Measurements from ENCODE around the gene RITA1. TPM values are rescaled to one million over a fixed set of nuclear protein-coding genes. Genes with fewer than 3 reads are reported as not detected.
A peak's percentile ranks its signal among the peaks of the same experiment; 100 is the strongest.
"Not testable (repeated sequence)": the region's sequence is repeated elsewhere in the genome, so short reads cannot be mapped to it uniquely, and the experiment has no call there.

RITA1 gene, protein sequence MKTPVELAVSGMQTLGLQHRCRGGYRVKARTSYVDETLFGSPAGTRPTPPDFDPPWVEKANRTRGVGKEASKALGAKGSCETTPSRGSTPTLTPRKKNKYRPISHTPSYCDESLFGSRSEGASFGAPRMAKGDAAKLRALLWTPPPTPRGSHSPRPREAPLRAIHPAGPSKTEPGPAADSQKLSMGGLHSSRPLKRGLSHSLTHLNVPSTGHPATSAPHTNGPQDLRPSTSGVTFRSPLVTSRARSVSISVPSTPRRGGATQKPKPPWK
- total RNA-seq: 14.2 and 21.4 TPM in 2 replicates

DNA sequence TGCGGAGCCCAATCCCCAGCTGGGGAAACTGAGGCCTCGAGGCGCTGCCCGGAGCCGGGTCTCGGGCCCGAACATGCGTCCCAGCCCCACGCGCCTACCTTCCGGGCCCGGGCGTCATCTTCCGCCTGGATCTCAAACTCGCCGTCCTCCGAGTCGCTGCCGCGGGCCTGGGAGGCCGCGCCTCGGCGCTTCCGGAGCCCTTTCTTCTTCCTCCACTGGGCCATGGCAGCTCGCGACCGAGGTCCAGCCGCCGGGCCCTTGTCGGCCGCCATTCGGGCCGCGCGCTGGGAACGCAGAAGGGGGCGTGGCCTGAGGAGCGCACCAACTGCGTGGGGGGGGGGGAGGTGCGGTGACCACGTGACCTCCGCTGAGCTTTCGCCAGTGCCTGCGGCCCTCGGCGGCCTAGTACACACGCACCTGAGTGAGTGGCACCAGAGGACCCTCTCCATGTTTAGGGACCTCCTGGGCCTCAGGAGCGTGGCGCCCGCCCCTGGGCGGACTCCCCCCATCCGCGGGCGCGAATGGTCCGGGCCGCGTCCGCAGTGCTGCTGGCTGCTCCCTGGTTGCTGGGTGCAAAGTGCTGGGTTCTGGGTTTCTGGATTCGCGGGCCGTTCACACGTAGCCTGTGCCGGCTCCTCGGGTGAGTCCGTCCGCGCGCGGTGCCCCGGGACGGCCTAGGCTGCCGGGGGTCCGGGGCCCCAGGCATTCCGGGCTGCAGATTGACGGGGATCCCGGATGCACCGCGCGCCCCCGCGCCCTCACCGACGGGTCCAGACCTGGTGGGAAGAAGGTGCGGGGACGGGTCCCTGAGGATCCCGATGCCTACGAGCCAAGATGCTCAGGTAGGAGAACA, at the start of gene RITA1, which contains the start of gene DDX54:
Gene RITA1 (plus strand): TSS at position 542 of the 853 bp plus-strand sequence. CDS start 1,026 bp downstream, outside the sequence.
Gene DDX54 (minus strand): TSS at position 299 of the 853 bp plus-strand sequence. CDS start 27 bp downstream, at position 272.
- DNase-seq (ENCODE audit: low read depth in 2 of 2): peak; percentile 53 to 85

DNA sequence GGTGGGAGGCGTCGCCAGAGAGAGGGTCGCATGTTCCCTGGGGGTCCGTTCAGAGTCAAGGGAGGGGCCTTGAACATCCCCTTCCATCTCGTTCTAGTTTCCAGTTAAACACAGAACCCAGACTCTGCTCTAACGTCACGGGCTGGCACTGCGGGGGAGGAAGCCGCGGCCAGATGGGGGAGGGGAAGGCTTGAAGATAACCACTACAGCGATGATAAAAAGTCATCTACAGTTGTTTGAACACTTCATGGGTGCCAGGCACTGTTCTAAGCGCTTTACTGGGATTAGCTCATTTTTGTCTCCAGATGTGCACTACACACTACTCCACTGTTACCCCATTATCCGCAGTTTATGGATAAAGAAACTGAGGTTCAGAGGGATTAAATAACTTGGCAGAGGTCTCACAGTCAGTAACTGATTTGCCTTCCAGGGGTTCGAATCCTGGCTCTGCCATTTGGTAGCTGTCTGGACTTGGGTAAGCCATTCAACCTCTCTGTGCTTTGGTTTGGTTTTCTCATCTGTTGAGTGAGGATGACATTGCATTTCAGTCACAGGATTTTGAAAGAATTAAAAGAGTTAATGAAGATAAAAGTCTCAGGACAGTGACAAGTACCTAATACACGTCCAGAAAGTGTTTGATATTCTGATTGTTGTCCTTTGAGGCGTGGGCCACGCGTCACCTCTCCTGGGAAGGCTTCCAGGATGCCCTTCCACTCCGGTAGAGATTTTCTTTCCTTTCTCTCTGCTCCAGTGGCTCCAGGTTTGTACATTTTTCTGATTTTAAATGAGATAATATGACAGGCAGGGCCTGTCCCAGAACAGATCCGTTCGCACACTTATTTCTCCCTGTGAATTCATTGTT, 49.2 kb upstream of the RITA1 start:
- DNase-seq (ENCODE audit: low read depth in 2 of 2): no peak

DNA sequence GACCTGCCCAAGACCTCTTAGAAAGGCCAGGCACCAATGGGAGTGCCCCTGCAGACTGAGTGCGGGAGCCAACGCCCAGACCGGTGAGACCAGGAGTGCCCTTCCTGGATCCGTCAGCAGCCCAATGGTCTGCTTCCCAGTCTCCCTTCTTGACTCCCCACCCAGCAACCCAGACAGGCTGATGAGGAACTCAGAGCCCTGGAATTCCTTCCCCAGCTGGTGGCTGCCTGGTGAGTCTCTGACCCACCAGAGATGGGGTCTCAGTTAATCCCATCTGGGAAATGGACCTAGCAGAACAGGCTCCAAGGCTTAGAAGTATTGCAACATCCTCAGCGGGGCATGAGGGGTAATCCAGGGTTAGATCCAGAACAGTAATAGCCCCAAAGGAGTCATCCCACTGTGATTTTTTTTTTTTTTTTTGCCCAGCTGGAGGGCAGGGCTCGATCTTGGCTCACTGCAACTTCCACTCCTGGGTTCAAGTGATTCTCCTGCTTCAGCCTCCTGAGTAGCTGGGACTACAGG, 48.5 kb upstream of the RITA1 start:
- no peak for DNase-seq (ENCODE audit: low read depth in 2 of 2)

DNA sequence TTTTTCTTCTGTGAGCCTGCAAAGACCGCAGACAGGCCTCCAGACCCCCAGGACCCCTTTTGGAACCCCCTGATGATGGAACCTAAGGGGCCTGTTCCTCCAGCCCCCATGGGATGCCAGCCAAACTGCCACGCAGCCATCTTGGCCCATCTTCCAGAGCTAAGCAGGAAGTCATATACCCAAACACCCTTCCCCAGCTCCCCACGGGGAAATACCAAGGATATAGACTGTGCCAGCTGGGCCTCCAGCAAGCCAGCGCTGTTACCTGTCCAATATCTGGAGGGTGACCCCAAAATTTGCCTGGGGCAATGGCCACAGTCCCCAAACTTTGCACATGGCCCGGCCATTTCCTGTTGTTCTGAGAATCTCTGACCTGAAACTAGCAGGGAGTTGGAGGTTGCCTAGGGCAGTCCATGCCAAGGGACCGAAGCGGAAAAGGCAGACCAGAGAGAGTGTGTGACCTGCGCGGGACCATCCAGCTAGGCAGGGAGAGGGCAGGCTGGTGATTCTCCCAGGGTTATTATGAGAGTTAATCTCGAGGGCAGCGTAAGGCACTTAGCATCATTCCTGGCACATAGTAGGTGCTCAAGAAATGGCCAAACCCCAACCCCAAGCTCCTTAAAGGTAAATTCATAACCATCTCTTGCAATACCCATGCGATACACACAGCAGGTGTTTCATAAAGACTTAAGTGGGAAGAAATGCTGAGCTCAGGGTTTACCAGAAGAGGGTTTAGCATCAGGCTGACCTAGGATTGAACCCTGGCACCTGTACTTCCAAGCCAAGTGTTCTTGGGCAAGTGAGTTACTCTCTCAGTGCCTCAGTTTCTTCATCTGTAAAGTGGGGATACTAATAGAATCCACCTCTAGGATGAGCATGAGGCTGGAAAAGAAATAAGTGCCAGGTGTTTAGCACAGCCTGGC, 47.4 kb upstream of the RITA1 start:
- no peak for DNase-seq (ENCODE audit: low read depth in 2 of 2)

DNA sequence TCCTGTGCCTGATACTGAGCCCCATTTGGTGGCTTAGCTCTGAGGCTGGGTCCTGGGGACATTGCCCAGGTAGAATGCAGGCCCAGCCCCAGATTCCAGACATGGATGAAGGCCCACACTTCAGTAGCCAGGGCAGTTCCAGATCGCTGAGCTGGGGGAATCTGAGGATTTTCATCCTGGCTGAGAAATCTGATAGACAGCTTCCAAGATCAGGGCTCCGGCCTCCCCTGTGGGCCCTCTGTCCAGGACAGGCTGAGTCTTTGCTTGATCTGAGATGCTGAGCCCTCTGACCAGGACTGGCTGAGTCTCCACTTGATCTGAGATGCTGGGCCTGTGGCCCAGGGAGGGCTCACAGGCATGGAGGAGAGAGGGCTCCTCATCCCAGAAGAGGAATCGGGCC, 46.7 kb upstream of the RITA1 start:
- DNase-seq (ENCODE audit: low read depth in 2 of 2): no peak

DNA sequence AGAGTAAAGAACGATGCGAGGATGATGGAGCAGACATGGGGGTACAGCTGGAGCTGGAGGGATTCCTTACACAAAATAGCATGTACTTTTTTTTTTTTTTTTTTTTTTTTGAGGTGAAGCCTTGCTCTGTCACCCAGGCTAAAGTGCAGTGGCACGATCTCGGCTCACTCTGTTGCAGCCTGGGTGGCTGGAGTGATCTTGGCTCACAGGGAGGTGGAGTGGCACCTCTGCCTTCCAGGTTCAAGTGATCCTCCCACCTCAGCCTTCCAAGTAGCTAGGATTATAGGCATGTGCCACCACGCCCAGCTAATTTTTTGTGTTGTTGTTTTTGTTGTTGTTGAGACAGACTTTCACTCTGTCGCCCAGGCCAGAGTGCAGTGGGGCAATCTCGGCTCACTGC, 44.8 kb upstream of the RITA1 start:
- no peak for DNase-seq (ENCODE audit: low read depth in 2 of 2)

DNA sequence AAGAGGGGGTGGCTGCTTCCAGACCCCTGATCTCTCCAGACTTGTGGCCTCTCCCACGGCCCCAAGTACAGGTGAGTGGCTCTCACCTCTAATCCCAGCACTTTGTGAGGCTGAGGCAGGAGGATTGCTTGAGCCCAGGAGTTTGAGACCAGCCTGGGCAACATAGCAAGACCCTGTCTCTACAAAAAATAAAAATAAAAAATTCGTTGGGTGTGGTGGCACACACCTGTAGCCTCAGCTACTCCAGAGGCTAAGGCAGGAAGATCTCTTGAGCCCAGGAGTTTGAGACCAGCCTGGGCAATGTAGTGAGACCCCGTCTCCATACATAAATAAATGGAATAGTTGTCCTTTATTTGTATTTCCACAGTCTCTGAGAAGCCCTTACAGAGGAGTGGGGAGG, 43.8 kb upstream of the RITA1 start:
- DNase-seq (ENCODE audit: low read depth in 2 of 2): not testable (repeated sequence)

DNA sequence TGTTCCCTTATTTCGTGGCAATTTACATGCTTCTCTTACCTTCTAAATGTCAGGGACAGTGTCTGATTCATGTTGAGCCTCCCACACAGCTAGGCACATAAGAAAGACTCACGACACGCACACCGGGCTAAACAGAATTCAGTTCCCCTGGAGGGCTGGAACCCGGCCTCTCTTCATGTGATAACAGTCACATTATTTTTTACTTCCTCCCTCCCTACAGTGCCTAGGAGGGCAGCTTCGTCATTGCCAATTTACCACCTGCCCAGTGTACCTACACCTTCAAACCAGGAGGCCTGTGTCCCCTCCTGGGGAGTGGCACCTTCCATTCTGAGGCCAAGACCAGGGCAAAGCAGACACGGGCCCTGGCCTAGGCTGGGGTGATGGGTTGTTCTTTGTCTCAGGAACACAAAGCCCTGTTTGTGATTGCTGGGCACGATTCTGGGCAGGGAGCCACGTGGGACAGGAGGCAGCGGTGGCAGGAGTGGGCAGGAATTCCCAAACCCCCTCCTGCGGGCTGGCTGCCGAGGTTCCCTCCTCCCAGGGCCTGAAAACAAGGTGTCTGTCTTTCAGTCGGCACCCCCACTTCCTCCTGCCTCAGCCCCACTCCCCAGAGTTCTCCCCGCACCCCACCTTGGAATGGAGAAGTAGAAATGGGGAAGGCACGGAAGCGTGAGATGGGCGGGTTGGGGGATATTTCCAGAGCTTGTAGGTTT, 43.2 kb upstream of the RITA1 start:
- DNase-seq (ENCODE audit: low read depth in 2 of 2): no peak

DNA sequence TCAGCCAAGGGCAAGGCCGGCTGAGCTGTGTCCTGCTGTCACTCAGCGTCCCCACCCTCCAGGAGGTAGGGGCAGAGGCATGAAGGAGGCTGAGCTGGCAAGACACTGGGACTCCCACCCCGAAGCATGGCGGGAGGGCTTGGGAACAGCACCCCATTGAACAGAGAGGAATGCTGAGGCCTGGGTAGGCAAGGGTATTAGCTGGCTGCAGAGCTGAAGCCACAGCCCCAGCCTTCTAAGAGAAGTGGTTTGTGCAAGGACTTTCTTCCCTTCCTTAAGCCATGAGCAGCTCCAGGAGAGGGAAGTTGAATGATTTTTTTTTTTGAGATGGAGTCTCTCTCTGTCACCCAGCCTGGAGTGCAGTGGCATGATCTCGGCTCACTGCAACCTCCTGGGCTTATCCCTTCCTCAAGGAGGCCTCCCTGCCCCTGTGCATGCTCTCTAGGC, 42.6 kb upstream of the RITA1 start:
- no peak for DNase-seq (ENCODE audit: low read depth in 2 of 2)

DNA sequence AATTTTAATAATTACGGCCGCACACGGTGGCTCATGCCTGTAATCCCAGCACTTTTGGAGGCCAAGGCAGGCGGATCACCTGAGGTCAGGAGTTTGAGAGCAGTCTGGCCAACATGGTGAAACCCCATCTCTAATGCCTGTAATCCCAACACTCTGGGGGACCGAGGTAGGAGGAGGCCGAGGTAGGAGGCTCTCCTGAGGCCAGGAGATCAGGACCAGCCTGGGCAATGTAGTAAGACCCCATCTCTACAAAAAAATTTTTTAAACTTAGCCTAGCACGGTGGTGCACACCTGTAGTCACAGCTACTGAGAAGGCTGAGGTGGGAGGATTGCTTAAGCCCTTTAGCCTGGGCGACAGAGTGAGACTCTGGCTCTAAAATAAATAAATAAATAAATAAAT, 41.6 kb upstream of the RITA1 start:
- no peak for DNase-seq (ENCODE audit: low read depth in 2 of 2)

DNA sequence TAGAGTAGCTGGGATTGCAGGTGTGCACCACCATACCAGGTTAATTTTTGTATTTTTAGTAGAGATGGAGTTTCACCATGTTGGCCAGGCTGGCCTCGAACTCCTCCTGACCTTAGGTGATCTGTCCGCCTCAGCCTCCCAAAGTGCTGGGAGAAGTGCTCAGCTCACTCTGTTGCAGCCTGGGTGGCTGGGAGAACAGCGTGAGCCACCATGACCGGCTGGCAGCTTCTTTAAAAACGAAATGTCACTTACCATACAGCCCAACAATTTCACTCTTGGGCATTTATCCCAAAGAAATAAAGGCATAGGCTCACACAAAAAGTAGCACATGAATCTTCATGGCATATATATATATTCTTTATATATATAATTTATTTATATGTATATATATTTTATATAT, 40.7 kb upstream of the RITA1 start:
- no peak for DNase-seq (ENCODE audit: low read depth in 2 of 2)

DNA sequence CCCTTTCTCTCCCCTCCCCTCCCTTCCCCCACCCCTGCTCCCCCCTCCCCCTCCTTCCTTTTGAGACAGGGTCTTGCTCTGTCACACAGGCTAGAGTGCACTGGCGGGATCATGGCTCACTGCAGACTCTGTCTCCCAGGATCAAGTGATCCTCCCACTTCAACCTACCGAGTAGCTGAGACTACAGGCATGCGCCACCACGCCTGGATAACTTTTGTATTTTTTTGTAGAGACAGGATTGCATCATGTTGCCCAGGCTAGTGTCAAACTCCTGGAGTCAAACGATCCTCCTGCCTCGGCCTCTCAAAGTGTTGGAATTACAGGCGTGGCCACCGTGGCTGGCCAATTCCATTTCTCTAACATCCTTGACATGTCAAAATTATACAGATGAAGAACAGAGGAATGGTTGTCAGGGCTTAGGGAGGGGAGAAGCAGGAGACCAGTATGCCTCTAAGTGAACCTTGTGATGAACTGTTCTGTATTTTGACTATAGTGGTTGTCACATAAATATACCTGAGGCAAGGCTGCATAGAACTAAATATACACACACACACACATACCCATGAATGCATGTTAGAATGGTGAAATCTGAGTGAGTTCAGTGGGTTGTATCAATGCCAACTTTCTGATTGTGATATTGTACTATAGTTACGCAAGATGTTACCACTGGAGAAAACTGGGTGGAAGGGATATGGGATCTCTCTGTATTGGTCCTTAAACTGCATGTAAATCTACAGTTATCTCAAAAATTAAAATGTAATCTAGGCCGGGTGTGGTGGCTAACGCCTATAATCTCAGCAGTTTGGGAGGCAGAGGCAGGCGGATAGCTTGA, 39.6 kb upstream of the RITA1 start:
- DNase-seq (ENCODE audit: low read depth in 2 of 2): no peak

DNA sequence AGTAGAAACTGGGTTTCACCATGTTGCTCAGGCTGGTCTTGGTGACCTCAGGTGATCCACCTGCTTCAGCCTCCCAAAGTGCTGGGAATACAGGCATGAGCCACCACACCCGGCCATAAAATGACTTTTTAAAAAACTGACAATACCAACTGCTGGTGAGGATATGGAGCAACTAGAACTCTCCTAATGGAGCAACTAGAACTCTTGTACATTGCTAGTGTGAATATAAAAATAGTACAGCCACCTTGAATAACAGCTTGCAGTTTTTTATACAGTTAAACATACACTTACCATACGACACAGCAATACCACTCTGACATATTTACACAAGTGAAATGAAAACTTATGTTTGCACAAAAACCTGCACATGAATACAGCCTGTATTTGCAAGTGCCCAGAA, 38.5 kb upstream of the RITA1 start:
- DNase-seq (ENCODE audit: low read depth in 2 of 2): no peak

DNA sequence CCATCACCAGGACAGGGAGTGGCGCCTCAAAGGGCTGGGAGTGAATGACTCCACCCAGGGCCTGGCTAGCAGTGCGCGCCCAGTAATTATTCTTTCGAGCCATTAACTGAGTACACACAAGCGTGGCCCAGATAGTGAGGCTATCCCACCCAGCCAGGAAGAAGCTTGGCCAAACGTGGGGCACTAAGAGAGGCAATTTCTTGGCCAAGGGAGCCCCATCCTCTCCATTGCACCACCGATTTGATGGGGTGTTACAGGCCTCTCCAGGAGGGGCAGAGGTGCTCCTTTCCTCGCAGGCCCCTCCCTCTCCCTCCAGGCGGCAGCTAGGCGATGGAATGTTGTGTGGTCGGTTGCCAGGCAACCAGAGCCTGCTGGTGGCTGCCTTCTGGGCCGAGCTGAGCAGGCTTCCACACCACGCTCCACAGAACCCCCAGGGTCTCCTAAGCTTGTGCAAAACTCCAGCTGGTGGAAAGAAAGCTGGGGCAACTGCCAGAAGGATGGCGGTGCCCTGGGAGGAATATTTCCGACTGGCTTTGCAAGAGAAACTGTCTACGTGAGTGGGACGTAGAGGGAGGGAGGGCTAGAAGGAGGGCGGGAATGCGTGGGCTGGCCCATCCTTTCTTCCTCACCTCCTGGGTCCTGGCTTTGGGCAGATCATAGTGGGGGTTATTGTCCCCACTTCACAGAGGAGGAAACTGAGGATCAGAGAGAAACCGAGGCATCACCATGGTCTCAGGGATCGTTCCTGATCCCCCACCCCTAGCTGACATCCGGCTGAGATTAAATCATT, 36.0 kb upstream of the RITA1 start, which contains the start of gene CFAP73:
Gene CFAP73 (plus strand): TSS at position 364 of the 790 bp plus-strand sequence. CDS start 134 bp downstream, at position 498.
- peak; percentile 47 to 56 for DNase-seq (ENCODE audit: low read depth in 2 of 2)

DNA sequence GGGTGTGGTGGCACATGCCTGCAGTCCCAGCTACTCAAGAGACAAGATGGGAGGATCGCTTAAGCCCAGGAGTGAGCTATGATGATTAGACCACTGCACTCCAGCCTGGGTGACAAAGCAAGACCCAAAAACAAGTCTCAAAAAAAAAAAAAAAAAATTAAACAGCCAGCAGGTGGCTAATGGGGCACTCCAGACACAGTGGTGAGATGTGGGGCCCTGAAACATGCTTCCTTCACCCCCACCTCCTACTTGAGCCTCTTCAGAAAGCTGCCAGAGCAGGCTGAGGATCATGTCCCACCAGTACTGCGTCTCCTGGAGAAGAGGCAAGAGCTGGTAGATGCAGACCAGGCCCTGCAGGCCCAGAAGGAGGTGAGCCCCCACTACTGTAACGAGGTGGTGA, 33.9 kb upstream of the RITA1 start:
- DNase-seq (ENCODE audit: low read depth in 2 of 2): no peak

DNA sequence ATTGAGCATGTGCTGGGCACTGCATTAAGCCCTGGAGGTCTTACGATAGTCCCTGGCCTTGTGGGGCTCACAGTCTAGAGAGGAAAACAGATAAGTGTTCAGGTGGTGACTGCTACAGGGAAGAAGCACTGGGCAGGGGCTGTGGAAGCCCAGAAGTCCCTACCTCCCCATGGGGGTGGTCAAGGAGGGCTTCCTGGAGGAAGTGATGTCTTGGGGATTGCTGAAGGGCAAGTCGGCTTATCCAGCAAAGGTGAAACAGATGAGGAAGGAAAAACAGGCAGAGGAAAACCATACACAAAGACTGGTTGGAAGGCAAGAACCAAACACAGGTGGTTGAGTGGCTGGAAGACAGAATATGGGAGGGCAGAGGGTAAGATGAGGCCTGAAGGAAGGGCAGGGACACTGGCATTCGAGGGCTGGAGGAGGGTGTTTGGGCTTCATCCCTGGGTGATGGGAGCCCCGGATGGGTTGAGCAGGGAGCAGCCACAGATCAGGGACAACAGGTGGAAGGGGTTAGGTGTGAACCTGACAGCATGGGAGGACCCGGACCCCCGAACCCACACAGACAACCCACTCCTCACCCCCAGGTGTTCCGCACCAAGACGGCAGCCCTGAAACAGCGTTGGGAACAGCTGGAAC, 33.2 kb upstream of the RITA1 start:
- no peak for DNase-seq (ENCODE audit: low read depth in 2 of 2)
